NCI-H1092 treated with DMSO at 0.1 percent for 48 hours (cell line): ENCODE measurements around the gene KRTAP12-3.
"Not testable (repeated sequence)": the region's sequence is repeated elsewhere in the genome, so short reads cannot be mapped to it uniquely, and the experiment has no call there.

Experiments
- DNase-seq: peaks from one replicate; lab custom pipeline; 2025; lab: John Stamatoyannopoulos, UW

KRTAP12-3 gene, protein sequence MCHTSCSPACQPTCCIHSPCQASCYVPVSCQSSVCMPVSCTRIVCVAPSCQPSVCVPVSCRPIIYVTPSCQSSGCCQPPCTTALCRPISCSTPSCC

DNA sequence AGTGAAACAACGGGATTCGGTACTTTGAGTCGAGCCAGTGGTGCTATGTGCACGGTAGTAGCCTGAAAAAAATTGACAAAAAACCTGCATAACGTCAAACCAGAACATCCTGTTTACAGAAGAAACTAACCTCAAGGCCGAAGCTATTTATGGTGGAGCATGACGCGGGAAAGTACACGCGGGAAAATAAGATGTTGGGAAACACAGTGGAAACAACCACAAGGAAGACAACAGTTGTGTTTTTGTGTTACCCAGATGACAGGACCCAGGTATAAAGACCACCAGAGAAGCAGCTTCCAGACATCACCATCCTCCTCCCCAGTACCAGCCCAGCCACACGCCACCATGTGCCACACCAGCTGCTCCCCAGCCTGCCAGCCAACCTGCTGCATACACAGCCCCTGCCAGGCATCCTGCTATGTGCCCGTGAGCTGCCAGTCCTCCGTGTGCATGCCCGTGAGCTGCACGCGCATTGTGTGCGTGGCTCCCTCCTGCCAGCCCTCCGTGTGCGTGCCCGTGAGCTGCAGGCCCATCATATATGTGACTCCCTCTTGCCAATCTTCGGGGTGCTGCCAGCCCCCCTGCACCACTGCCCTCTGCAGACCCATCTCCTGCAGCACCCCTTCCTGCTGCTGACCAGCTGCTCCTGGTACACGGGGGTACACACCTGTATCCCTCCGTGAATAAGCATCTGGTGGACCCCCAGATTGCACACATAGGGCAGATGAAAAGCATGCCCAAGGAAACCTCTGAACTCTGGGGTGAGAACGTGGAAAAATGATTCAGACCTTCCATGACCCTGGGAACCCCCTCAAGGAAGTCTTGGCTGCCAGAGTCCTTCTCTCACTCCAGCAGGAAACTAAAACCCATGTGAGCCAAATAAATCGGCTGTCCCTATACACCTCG is at the start of gene KRTAP12-3:
TSS of gene KRTAP12-3 (plus strand) at position 298 of the 906 bp plus-strand sequence. CDS start at position 346, 48 bp downstream.
- no peak for DNase-seq

DNA sequence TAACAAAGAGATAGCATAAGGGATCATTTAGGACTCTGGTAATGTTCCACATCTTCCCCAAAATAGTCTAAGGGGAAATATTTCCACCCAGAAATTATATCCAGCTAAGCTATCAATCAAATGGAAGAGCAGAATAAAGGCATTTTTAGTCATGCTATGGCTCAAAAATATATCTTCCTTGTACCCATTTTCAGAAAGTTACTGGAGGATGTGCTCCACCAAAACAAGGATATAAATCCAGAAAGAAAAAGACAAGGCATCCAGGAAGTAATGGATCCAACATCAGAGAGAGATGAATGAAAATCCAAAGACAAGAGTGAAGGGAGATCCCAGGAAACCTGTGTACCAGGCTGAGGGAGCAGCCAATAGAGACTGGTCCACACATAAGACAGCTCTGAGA is 48.5 kb upstream of the KRTAP12-3 start:
- no peak for DNase-seq

DNA sequence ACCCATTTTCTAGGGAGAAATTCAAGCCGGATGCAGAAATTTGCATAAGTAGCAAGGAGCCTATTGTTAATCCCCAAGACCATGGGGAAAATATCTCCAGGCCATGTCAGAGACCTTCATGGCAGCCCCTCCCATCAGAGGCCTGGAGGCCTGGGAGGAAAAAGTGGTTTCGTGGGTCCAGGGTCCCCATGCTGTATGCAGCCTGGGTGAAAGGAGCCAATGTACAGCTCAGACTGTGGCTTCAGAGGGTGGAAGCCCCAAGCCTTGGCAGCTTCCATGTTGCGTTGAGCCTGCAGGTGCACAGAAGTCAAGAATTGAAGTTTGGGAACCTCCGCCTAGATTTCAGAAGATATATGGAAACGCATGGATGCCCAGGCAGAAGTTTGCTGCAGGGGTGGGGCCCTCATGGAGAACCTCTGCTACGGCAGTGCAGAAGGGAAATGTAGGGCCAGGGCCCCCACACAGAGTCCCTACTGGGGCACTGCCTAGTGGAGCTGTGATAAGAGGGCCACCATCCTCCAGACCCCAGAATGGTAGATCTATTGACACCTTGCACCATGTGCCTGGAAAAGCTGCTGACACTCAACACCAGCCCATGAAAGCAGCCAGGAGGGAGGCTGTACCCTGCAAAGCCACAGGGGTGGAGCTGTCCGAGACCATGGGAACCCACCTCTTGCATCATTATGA is 47.4 kb upstream of the KRTAP12-3 start:
- not testable (repeated sequence) for DNase-seq

DNA sequence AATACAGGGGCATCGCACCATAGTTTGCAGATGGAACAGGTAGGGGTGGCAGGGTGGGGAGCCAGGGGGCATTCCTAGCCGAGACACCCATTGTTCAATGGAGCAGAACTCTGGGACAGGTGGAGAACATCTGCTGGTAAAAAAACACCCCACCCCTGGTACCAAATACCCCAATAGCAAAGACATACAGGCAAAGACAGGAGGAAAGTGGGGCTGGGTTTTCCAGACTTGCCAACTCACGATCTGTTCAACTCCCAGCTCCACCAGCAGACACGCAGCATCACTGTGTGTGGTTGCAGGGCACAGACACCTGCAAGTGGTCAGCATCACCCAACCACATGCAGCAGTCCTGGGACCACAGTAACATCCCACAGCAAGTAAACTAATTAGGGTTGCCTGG is 46.2 kb upstream of the KRTAP12-3 start:
- no peak for DNase-seq

DNA sequence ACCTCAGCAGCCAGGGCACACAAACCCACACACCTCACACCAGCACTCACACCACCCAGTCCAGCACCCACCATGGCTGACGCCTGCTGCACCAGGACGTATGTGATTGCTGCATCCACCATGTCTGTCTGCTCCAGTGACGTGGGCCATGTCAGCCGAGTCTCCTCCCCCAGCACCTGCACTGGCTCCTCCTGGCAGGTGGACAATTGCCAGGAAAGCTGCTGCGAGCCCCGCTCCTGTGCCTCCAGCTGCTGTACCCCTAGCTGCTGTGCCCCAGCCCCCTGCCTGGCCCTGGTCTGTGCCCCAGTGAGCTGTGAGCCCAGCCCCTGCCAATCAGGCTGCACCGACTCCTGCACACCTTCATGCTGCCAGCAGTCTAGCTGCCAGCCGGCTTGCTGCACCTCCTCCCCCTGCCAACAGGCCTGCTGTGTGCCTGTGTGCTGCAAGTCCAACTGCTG is 45.7 kb upstream of the KRTAP12-3 start, which contains the start of gene KRTAP10-8:
TSS of gene KRTAP10-8 (plus strand) at position 51 of the 458 bp plus-strand sequence. CDS start at position 73, 22 bp downstream.
- DNase-seq = no peak

DNA sequence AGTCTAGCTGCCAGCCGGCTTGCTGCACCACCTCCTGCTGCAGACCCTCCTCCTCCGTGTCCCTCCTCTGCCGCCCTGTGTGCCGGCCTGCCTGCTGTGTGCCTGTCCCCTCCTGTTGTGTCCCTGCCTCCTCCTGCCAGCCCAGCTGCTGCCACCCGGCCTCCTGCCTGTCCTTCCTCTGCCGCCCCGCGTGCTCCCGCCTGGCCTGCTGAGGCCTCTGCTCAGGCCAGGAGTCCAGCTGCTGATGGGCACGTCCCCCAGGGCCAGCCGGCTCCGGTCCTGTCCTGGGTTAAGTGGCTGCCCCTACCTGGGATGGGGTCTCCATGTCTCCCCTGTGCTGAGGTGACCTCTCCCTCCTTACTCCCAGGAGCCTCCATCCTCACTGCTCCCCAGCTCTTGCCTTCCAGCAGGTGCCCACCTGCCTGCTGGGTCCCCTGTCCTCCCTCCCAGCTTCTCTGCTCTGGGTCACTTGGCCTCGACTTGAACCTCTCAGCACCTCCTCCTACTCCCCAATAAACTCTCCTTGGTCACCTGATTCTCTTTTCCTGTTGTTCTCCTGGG is 45.0 kb upstream of the KRTAP12-3 start:
- no peak for DNase-seq

DNA sequence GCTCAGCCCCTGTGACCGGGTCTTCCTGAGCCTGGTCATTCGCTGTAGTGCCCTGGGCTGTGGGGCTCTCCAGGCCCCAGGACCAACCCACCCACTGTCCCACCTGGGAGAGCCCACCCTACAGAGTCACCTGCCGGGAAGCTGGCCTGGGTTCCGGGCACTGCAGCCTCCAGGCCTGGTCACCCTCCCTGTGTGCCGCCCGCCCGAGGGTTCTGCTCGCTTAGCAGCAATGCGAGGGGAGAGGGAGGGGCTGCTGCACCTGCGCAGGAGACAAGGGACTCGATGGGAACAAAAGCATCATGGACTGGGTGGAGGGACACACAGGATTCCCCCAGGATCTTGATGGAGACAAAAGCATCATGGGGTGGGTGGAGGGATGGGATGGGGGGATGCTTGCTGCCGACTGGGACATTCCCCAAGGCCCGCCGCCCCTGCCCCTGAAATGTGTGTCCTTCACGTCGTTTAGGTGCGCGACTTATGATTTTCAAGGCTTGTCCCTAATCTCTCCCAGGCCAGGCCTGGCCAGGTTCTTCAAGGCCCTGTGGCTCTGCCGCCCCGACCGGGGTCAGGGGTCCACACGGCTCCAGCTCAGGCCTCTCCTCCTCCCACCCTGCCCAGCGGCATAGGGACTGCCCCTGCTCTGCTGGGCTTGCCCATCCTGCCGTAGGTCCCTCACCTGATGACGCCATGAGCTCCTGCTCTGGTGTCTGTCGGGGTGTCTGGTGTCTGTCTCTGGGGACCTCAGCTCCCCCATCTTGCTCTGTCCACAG is 44.2 kb upstream of the KRTAP12-3 start:
- no peak for DNase-seq

DNA sequence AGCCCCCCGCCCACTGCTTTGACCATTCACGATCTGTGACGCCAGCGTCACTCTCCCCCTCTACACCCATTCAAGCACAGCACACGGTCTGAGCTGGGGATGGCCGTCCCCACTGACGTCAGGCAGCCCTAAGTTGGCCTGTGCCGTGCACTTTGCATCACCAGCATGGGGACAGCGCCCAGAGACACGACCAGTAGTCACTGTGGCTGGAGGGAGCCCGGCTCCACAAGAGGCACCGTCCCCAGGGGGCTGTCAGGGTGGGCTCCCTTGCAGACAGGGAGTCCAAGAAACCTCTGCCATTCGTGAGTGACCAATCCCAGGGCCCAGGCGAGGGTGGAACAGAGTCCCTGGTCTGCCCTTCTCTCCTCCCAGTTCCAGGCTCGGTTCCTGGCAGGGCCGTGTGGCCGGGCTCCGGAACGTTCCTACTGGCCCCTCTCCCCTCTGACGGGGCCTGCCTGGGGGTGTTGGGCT is 43.5 kb upstream of the KRTAP12-3 start:
- DNase-seq = no peak

DNA sequence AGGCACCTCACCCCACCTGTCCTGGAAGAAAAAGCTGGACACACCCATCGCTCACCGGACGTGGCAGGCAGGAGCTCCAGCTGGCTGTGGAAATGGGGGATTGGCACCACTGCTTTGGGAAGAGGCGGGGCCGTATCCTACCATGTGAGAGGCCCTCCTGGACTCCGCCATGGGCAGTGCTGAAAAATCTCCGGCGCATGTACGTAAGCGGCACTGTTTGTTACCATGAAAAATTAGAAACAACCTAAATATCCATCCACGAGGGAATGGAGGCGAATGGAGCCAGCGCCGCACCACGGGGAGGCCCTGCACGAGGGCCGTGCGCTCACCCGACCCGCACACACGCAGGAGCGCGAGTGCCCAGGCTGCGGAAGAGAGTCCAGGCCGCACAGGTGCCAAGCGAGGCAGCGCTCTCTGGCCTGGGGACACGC is 42.8 kb upstream of the KRTAP12-3 start:
- no peak for DNase-seq

DNA sequence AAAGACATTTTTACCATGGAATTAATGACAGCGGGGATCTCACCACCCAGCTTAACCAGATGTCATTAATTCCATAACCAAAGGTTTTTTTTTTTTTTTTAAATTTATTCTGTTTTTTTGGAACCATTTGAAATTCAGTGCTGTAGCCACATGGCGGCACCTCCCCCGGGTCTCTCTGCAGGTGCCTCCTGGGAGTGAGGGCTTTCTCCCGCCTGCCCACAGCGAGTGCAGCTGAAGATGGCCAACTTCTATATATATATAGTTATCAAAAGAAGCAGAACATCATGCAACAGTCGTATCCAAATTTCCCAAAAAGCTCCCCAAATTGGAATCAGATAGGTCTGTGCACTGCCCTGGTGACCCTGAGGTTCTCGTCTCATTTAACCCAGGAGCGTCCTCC is 42.3 kb upstream of the KRTAP12-3 start:
- no peak for DNase-seq

DNA sequence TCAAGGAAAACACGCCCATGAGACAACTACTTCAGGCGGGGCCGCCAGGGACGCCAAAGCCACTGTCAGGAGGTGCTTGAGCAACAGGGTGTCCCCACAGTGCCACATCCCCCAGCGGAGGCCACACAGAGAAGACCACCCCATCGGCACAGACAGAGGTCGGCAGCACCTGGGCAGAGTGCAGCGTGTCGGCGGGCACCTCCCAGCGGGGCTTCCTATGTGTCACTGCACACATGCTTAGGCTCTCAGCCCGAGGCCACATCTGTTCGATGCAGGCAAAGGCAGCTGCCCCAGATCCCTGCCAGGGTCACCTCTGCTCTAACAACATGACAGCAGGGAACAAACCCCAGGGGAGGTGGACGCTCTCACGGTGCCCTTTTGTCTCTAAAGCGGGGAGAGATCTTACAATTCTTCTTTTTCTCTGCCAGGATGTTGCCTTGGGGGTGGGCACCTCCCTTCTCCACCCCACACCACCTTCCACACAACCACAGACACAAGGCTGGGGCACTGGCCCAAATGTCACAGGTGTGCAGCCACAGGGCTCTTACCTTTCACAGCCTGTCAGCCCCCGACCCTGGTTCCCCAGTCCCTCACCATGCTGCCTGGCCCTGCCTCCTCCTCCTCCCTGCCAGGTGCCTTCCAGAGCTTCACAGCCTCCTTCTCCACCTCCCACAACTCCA is 41.7 kb upstream of the KRTAP12-3 start:
- DNase-seq = peak; percentile 27

DNA sequence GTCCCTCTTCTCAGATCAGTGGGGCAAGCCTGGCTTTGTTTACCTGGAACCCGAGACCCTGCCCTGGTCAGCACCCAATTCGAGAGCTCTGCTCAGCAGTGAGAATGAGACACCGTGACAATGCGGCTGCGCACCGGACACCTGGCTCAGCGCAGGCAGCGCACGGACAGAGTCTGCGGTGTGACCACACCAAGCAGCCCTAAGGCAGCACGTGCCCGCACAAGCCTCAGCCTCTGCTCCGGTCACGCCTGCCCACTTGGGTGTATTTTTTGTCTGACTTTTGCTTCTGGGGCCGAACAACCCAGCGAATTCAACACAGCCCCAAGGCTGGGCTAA is 41.2 kb upstream of the KRTAP12-3 start:
- no peak for DNase-seq

DNA sequence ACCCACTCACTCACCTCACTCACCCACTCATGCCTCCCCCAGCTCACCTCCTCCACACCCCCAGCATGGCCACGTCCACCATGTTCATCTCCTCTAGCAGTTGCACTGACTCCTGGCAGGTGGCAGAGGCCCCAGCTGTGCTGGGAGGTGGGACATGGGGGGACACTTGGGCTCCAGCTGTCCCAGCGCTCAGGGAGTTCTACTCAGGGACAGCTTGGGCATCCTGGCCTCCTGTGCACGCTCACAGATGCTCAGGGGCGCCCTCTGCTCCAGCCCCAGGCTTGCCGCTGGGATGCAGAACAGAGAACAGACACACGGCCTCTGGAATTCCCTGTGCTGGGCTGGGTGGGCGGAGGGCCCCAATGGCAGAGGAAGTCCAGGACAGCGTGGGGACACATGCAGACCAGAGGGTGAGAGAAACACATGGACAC is 40.6 kb upstream of the KRTAP12-3 start:
- DNase-seq = no peak

DNA sequence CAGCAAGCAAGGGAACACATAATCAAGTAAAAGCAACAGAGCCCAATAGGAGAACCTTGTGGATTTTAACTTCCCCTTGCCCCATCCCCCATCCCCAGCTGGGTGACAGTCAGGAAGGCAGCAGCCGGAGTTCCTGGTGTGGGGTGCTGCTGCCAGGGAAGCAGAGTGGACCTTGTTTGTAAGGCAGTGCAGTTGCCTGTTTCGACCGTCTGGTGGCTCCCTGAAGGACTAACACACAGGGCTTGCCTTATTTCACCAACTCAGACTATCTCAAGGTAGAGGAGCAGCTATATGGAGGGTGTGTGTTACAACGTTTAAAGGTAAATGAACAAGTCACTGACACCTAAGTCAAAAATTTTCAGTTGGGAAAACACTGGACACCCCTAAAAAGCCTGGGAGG is 39.2 kb upstream of the KRTAP12-3 start:
- DNase-seq = no peak

DNA sequence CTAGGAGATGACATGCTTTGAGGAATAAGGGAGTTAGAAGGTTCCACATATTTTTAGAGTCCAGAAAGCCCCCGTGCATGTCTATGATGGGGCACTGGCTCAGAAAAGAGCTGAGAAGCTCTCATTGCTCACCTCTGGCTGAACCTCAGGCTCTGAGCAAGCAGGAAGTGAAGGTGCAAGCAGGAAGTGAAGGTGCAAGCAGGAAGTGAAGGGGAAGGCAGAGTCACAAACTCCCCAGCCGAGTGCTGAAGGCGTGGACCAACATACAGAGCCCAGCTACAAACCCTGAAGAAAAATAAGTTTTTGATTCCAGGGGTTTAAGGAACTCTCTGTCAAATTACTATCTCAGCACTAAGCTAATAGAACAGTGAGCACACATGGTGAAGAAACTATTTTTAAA is 38.8 kb upstream of the KRTAP12-3 start:
- no peak for DNase-seq

DNA sequence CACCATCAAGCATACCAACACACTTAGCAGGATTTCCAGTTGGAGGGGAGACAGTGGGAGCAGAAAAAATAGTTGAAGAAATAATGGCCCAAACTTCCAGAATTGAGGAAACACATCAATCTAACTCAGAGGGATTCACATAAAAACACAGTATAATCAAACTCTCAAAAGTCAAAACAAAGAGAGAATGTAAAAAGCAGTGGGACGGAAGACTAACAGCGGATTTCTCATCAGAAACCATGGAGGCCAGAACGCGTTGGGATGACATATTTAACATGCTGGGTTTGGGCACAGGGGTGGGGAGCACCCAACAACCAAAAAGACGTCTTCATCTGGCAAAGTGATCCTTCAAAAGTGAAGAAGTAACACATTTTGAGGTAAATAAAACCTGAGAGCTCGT is 37.8 kb upstream of the KRTAP12-3 start:
- no peak for DNase-seq

DNA sequence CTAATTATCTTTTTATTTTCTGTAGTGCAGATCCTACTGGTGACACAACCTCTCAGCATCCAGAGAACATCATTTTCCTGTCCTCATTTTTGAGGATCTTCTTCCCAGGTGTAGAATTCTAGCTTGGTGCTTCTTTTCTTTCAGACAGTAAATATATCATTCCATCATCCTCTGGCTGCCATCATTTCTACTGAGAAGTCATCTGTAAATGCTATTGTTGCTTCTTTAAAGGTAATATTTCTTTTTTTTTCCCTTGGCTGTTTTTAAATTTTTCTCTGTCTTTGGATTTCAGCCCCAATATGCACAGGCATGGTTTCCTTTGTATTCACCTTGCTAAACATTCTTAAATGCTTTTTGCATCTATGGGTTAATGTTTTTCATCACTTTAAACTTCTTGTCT is 34.2 kb upstream of the KRTAP12-3 start:
- DNase-seq = no peak

DNA sequence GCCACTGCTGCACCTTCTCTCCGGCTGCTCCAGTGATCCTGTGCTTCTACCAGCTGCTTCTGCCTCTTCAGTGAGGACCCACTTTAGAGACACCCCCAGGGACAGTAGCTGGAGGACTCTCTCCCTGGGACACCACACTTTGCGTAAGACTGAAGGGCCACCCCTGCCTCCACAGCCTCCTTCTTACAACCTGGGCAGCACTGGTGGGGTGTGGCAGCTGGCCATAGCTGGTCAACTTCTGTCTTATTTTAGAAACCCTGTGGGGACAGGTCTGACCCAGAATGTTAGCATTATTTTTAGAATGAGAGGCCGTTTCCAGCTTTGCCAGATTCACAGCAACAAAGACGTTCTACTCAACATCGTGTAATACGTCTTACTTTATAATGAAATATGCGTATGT is 32.0 kb upstream of the KRTAP12-3 start:
- no peak for DNase-seq

DNA sequence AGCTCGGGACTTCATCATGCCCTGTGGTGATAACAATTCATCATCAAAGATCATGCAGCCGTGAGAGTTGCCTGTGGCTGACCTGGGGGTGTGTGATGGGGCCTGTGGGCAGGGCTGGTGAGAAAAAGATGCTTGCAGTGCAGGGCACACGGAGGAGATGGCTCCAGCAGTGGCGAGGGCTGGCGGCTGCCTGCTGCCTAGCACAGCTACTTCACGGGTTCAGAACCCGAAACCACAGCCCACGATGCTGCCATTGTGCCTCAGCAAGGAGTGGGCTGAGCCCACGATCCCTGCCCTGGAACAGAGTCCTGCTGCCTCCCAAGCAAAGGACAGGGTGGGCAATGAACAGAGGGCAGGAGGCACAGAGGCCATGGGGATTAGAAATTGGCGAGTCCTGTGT is 31.5 kb upstream of the KRTAP12-3 start:
- no peak for DNase-seq

DNA sequence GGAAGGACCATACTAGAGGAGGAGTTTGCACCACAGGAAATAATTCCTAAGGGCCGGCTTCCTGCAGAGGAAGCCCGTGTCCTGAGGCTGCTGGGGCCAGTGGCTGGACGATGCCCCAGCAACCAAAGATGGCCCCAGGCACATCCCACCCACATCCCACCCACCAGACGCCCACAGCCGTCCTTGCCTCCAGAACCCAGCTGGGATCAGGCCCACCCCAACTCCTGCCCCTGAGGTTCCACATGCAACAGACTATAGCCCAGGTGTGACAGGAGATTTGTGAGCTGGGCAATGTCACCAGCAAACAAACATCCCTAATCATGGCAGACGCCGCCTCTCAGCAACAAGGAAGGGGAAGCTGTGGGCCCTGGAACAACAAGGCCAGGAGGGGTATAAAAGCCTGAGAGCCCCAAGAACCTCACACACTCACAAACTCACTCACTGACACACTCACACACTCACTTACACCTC is 31.0 kb upstream of the KRTAP12-3 start, which contains the start of gene KRTAP10-9:
TSS of gene KRTAP10-9 (plus strand) at position 421 of the 471 bp plus-strand sequence. CDS start 79 bp downstream, outside the sequence.
- no peak for DNase-seq
